RWPE2 (cell line): ENCODE measurements around the gene TMEM234.
A peak's percentile ranks its signal among the peaks of the same experiment; 100 is the strongest.

Source experiments
- ATAC-seq: fragments of 200-7000 bp; cut with Tn5 transposase; 3 replicates; pipeline ENCODE4 v1.9.1; 2021; ENCODE audit warnings: low read depth
- DNase-seq: peaks from one replicate; pipeline ENCODE4 v3.0.0-alpha.2; 2020; ENCODE audit warnings: low spot score
- H3K27ac ChIP-seq: fragments of 450-650 bp; 2 replicates; pipeline ENCODE4 v1.5.1; 2017; ENCODE audit warnings: mild to moderate bottlenecking; ENCODE audit not compliant: poor library complexity, severe bottlenecking
- H3K27me3 ChIP-seq: fragments of 250-450 bp; sonication (Bioruptor Pico); 2 replicates; pipeline ENCODE4 v1.5.1; 2021; ENCODE audit warnings: mild to moderate bottlenecking, moderate library complexity; ENCODE audit not compliant: insufficient read depth, poor library complexity, severe bottlenecking
- H3K36me3 ChIP-seq: fragments of 250-450 bp; sonication (Bioruptor Pico); 2 replicates; pipeline ENCODE4 v1.5.1; 2020; ENCODE audit warnings: low read depth, mild to moderate bottlenecking, moderate library complexity
- H3K4me1 ChIP-seq: fragments of 250-450 bp; sonication (Bioruptor Pico); 2 replicates; pipeline ENCODE4 v1.5.1; 2021; ENCODE audit warnings: mild to moderate bottlenecking, moderate library complexity; ENCODE audit not compliant: insufficient read depth, poor library complexity, severe bottlenecking
- H3K4me3 ChIP-seq: fragments of 250-450 bp; sonication (Bioruptor Pico); 2 replicates; pipeline ENCODE4 v1.5.1; 2021; ENCODE audit warnings: mild to moderate bottlenecking, moderate library complexity; ENCODE audit not compliant: severe bottlenecking
- H3K9me3 ChIP-seq: fragments of 250-450 bp; sonication (Bioruptor Pico); 2 replicates; pipeline ENCODE4 v1.5.1; 2021; ENCODE audit warnings: mild to moderate bottlenecking, moderate library complexity; ENCODE audit not compliant: severe bottlenecking
- TF ChIP-seq, protein P1 (sequence below): fragments of 450-650 bp; IDR thresholded peaks from one replicate; pipeline ENCODE4 v1.5.1; 2017; ENCODE audit warnings: mild to moderate bottlenecking, moderate library complexity; ENCODE audit not compliant: poor library complexity, severe bottlenecking

TMEM234 gene

GRCh38 chr1:32181065-32181464, 41.1 kb downstream of the TMEM234 start:
- Histone ChIP-seq H3K4me1 (peaks cover 13% of the 10 kb centered on the region), H3K27me3 (no peaks in the 10 kb centered on the region), H3K9me3 (no peaks in the 10 kb centered on the region), H3K27ac (peak overlapping the region; percentile 77), H3K36me3 (peaks cover 54% of the 10 kb centered on the region), H3K4me3 (peak overlapping the region; percentile 51)
- ATAC-seq (no peak), DNase-seq (no peak)
- TF ChIP-seq, protein P1, sequence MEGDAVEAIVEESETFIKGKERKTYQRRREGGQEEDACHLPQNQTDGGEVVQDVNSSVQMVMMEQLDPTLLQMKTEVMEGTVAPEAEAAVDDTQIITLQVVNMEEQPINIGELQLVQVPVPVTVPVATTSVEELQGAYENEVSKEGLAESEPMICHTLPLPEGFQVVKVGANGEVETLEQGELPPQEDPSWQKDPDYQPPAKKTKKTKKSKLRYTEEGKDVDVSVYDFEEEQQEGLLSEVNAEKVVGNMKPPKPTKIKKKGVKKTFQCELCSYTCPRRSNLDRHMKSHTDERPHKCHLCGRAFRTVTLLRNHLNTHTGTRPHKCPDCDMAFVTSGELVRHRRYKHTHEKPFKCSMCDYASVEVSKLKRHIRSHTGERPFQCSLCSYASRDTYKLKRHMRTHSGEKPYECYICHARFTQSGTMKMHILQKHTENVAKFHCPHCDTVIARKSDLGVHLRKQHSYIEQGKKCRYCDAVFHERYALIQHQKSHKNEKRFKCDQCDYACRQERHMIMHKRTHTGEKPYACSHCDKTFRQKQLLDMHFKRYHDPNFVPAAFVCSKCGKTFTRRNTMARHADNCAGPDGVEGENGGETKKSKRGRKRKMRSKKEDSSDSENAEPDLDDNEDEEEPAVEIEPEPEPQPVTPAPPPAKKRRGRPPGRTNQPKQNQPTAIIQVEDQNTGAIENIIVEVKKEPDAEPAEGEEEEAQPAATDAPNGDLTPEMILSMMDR, result no peak

GRCh38 chr1:32180186-32181060, 41.7 kb downstream of the TMEM234 start:
- DNase-seq (no peak), ATAC-seq (peak; percentile 50)
- Histone ChIP-seq H3K9me3 (no peaks in the 10 kb centered on the region), H3K36me3 (peaks cover 48% of the 10 kb centered on the region), H3K27ac (peak overlapping the region; percentile 77), H3K4me1 (peaks cover 10% of the 10 kb centered on the region), H3K27me3 (no peaks in the 10 kb centered on the region), H3K4me3 (peak overlapping the region; percentile 51)
- TF ChIP-seq, protein P1, result peak; percentile 8

- ATAC-seq, result peak; percentile 88
- TF ChIP-seq, protein P1, result no peak
- H3K4me3 ChIP-seq, result peak within 1 kb of the TSS; percentile 51
- H3K27ac ChIP-seq, result peak within 1 kb of the TSS; percentile 77
- peak; percentile 94 for DNase-seq
- no peaks in the 10 kb centered on the region for H3K27me3 ChIP-seq
- peaks cover 10% of the 10 kb centered on the region for H3K4me1 ChIP-seq
- no peaks in the 10 kb centered on the region for H3K9me3 ChIP-seq
- peaks cover 40% of the 10 kb centered on the region for H3K36me3 ChIP-seq
These were observed 42.5 kb downstream of the TMEM234 start, which contains the start of gene TXLNA for GRCh38 chr1:32179443-32180185. Gene TXLNA (plus strand): TSS chr1:32179675. CDS start chr1:32180346, 671 bp downstream.

GRCh38 chr1:32179193-32179442, 43.0 kb downstream of the TMEM234 start:
- Histone ChIP-seq H3K9me3 (no peaks in the 10 kb centered on the region), H3K27me3 (no peaks in the 10 kb centered on the region), H3K27ac (peak overlapping the region; percentile 77), H3K4me1 (peaks cover 10% of the 10 kb centered on the region), H3K4me3 (peak overlapping the region; percentile 51), H3K36me3 (peaks cover 38% of the 10 kb centered on the region)
- ATAC-seq (no peak), DNase-seq (no peak)
- TF ChIP-seq, protein P1, result no peak
